GOT3 (cell line): ENCODE measurements around the gene SMS.

ENCODE experiments used
- DNase-seq: peaks from one replicate; lab custom pipeline; 2025; ENCODE audit warnings: mixed read lengths; lab: John Stamatoyannopoulos, UW

Gene SMS

DNA sequence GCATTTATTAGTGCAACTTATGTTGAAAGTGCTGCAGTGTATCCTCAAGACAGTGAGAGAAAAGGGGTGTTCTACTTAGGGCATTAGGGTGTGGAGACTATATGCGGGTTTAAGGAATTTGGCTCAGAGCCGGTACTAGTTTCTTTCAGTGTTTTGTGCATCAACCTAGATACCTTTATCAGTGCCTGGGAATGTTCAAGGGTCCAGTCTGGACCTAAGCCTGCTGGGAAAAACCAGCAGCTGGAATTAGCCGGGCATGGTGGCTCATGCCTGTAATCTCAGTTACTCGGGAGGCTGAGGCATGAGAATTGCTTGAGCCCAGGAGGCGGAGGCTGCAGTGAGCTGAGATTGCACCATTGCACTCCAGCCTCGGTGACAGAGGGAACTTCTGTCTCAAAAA, 99.0 kb downstream of the SMS start:
- no peak for DNase-seq

DNA sequence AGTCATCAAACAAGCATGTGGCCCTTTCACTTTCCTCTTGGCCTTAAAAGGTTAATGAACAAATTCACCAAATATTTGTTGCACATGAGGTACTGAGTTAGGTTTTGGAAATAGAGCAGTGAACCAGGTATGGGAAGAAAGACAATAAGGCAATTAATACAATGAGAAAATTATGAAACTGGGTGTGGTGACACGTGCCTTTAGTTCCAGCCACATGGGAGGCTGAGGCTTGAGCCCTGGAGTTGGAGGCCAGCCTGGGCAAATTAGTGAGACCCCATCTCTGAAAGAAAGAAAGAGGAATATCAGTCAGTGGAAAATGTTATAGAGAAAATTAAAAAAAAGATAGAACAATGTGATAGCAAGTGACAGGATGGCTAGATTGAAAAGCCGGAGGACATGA, 99.7 kb downstream of the SMS start:
- DNase-seq: no peak

DNA sequence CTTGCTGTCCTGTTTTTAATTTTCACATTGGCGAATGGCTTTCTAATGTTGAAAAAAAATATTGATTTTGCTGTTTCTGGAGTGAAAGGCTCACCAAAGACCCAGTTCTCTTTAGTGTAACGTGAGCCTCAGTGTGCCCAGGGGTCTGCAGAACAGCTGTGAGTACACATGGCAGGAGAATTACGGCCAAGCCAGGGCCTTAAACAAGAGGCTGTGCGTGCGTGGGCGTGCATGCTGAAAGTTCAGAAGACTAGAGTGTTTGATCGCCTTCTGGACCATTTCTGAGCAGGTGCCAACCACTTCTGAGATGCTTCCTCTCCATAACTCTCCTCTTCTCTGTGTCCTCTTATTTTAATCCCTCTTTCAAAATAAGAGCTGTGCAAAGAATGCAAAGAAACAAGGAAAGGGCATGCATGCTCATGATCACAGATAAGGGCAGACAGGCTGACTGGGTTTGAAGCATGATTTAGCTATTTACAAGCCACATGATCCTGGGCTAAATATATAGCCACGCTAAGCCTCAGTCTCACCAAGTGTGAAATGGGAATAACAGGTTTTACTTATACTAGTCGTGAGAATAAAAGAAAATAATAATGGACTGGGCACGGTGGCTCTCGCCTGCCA, 101.5 kb downstream of the SMS start:
- DNase-seq: no peak

DNA sequence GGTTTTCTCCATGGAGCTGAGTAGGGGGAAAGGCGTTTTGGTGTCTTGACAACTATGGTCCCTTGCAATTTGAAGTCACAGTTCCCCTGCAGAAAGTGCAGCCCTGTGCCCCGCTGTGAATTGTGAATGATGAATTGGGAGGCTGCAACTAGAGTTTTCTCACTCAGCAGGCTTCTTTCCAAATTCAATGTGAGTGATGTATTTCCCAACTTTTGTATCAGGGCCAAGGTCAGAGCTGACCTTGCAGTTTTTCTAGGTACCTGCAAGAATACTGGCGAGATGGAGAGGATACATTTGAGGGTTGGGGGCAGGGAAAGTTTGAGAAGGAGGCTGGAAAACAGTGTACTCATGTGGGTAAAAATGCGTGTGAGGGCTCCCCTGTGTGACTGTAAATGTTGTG, 103.4 kb downstream of the SMS start:
- no peak for DNase-seq
